ENCODE results near the gene CHTOP. TPM values are rescaled to one million over a fixed set of nuclear protein-coding genes. Genes with fewer than 3 reads are reported as not detected.
A peak's percentile ranks its signal among the peaks of the same experiment; 100 is the strongest.

The CHTOP gene
- polyA plus RNA-seq, 4 donors: 116 to 159 (median 133) TPM

DNA sequence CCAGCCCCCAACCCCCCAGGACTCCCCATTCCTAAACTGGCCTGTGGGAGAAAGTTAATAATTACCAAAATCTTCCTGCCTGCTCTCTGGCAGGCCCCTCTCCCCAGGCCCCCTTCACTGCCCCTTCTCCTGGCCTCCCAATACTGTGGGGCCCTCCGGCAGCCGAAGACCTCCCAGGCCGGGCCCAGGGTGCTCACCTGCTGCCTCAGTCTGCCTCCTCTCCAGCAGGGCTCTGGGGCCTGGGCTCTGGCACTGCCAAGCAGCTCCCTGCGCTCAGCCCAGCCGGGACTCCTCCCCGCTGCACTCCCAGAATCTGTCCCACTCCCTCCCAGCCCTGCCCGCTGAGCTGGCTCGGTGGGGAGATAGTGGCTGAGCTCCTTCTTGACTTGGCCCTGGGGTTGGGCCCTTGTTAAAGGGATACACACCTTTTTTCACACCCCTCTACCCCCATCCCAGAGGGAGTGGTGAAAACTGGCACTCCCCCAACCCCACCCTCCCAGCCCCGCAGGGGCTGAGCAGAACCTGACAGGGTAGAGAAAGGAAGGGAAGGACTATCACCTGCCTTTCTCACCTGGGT, 21.0 kb upstream of the CHTOP start, which contains the start of gene S100A16:
S100A16 (minus strand) TSS at position 383 of the 577 bp plus-strand sequence. CDS start 4,986 bp downstream, outside the sequence.
- DNase-seq (ENCODE audit: low read depth in 4 of 4, low spot score in 2 of 4): no peak

DNA sequence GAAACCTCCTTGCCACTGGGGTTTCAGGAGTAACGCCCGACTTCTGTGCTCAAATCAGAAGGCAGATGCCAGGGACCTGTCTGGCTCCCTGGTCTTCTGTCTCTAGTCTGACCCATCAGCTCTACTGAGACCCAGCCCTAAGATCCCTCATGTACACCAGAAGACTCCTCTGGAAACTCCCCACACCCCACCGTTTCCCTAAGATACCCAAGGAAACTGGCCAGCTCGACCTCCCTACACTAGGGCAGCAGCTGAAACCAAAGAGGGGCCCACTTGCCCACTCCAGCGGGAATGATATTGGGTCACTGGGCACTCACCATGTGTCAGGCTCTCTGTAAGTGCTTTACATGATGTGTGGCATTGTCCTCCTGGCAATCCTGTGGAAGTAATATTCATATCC, 20.5 kb upstream of the CHTOP start:
- no peak for DNase-seq (ENCODE audit: low read depth in 4 of 4, low spot score in 2 of 4)

DNA sequence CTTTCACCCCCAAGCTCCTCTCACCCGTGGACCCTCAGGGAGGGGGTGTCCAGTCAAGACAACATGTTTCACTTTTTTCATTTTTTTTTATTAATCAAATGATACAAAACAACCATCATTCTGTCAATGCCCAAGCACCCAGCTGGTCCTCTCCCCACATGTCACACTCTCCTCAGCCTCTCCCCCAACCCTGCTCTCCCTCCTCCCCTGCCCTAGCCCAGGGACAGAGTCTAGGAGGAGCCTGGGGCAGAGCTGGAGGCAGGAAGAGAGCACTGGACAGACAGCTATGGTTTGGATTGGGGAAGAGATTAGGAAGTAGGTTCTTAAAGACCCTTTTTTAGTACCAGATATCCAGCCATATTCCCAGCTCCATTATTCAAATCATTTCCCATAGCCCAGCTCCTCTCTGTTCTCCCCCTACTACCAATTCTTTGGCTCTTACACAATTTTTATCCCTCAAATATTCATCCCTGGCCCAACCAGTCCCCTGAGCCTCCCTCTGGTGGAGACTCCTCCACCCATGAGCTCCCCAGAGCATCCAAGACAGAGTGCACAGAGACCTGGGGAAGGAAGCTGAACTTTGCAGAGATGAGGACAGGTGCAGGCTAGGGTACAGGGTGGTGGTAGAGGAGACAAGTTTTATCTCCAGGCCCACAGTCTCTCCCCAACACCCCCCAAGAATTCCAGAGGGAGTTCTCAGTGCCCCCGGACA, 19.5 kb upstream of the CHTOP start:
- DNase-seq (ENCODE audit: low read depth in 4 of 4, low spot score in 2 of 4): no peak

DNA sequence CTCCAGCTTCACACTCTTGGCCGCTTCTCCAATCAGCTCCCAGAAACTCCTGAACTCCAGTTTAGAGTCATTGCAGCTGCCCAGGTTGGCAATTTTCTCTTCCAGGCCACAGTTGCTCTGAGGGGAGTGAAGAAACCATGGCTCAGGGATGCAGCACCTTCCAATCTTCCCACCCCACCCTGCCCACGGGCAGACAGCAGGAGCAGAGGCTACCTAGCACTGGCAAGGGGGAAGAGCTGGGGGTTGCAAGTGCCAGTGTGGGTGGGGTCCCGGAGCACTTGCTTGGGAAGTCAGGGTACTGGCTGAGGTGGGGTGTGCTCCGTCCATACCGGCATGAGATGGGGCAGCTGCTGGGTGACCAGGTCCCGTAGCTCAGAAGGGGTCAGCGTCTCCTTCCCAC, 19.0 kb upstream of the CHTOP start:
- no peak for DNase-seq (ENCODE audit: low read depth in 4 of 4, low spot score in 2 of 4)

DNA sequence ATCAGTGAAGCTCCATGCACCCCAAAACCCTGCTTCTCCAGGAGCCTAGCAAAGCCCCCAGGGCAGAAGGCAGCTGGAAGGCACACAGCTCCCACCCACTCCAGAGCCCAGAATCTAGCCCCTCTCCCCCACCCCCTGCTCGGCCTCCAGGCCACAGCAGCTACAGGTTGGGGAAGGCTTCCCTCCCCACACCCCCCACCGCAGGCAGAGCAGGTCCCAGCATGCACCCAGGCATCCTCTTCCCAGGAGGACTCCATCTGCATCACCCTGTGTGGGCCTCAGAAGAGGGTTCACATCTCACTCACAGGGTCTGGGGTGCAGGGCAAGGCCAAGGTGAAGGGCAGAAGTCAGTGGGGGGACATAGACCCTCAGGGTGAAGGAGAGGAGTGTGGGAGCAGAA, 18.5 kb upstream of the CHTOP start:
- DNase-seq (ENCODE audit: low read depth in 4 of 4, low spot score in 2 of 4): no peak

DNA sequence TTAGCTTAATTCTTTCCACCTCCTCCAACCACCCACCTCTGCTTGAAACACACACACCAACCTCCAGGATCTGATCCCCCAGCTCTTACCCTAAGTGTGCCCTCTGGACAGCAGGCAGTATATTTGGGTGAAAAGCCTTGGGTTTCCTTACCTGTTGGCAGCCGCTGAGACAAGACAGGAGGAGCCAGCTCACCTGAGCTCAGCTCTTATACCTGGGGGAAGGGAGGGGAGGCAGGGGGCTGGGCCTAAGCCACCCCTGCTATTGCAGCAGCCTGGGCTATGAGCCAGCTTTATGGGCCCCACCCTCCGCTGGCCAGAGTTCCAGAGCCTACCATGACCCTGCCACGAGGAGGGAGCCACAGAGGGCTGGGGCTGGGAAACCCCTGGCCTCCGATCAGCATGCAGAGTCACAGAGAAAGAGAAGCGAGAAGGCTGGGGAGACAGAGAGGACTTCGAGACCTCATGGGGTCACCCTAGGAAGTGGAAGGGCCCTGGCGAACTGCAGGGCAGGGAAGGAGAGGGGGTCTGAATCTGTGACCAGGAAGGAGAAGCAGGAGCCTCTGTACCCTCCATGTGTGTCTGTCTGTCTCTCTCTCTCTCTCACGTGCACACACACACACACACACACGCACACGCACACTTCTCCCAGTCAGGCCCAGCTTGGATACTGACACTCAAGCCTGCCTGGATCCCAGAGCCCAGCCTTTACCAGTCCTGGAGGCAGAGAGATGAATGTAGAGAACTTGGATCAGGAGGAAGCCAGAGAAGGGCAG, 17.5 kb upstream of the CHTOP start, which contains the start of gene S100A14:
S100A14 (minus strand) TSS at position 182 of the 773 bp plus-strand sequence. CDS start 467 bp downstream, outside the sequence.
- DNase-seq (ENCODE audit: low read depth in 4 of 4, low spot score in 2 of 4): no peak

DNA sequence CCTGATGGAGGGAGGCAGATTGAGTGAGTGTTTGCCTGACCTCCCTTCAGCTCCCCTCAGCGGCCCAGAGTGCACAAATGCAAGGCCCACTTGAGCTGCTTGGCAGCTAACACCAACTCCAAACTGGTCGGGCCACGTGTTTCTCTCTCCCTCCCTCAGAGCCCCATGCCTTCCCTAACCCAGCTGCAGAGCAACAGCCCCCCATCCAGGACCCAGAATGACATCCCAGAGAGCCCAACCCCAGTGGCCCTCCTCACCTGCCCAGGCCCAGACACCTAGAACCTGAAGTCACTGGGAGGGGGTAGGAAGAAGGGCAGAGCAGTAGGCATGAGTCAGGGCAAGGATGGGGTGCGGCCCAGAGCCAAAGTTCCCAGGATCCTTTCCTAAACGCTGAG, 17.0 kb upstream of the CHTOP start:
- no peak for DNase-seq (ENCODE audit: low read depth in 4 of 4, low spot score in 2 of 4)

DNA sequence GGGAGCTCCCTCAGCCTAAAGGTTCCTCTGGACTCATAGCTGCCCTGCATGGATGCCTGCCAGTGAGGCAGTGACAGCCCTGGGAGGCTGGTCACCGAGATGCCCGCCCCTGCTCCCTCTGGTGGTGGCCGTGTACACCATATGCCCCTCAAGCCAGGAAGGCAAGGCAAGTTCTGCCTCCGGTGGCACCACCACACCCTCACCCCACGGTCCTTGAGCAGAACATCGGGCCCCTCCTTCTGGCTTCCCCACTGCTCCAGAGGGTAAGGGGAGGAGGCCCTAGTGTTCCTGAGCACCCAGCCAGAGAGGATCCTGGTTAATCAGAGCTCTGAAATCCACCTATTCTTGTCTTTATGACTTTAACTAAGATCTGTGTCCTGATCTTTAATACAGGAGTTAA, 16.2 kb upstream of the CHTOP start:
- DNase-seq (ENCODE audit: low read depth in 4 of 4, low spot score in 2 of 4): no peak

DNA sequence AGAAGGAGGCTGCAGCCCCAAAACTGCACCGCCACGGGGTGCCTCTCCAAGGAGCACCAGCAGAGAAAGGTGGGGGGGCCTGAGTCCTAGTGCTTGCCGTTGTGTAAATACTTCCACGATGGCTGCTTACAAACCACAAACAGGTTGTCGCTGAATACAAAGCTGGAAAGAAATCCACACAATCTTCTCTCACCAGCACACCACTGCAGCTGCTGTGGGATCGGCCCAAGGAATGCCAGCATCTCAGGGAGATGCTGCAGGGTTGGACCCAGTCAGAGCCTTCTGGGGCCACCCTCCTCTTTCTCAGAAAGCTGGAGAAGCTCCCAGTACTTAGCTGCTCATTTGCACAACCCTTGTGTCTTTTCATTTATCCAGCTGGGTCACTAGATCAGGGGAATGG, 14.7 kb upstream of the CHTOP start:
- DNase-seq (ENCODE audit: low read depth in 4 of 4, low spot score in 2 of 4): no peak

DNA sequence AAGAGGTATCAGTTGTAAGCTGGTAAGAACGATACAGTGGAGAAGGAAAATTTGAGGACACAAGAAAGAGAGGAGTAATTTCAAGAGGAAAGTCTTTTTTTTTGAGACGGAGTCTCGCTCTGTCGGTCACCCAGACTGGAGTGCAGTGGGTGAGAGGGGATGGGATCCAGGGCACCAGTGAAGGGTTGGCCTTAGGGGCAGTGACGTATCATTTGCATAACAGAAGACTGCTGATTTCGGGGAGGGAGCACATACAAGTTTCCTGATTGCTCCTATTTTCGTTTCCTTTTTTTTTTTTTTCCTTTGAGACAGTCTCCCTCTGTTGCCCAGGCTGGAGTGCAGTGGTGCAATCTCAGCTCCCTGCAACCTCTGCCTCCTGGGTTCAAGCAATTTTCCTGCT, 10.8 kb upstream of the CHTOP start:
- no peak for DNase-seq (ENCODE audit: low read depth in 4 of 4, low spot score in 2 of 4)

DNA sequence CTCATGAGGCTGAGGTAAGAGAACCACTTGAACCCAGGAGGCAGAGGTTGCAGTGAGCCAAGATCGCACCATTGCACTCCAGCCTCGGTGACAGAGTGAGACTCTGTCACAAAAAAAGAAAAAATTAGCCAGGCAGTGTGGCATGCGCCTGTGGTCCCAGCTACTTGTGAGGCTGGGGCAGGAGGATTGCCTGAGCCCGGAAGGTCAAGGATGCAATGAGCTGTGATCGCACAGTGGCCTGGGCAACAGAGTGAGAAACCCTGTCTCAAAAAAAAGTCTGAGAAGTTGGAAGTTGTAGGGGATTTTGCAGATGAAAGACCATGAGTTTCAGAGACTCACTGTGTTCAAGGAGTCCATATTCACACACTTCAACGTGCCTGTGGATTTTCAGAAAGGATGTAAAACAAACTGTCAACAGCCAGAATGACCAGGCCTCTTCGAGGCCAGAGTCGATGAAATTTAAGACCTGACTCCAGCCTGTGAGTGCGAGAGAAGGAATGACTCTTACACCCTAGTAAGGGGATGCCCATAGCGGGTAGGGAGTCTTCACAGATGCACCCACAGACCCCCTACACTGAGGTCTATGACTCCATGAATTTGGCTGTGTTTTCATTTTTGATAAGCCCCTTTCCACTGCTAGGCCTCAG, 8.8 kb upstream of the CHTOP start:
- DNase-seq (ENCODE audit: low read depth in 4 of 4, low spot score in 2 of 4): no peak

DNA sequence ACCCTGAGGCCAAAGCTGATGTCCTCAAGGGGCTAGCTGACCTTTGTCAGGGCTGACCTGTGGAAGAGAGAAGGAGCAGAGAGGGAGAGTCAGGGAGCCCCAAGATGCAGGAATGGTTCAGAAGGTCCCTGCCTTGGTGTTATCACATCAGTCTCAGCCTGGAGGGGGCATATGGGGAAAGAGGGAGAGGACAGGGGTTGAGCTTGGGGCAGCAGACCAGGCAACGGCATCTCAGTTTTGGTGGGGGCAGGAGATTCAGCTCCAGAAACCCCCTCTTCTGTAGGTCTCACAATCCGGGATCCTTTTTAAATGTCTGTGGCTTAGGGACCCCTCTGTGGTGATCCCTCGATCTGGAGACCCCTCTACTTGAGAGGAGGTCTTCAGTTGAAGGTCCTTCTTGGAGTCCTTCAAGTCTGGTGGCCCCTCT, 7.4 kb upstream of the CHTOP start:
- no peak for DNase-seq (ENCODE audit: low read depth in 4 of 4, low spot score in 2 of 4)

DNA sequence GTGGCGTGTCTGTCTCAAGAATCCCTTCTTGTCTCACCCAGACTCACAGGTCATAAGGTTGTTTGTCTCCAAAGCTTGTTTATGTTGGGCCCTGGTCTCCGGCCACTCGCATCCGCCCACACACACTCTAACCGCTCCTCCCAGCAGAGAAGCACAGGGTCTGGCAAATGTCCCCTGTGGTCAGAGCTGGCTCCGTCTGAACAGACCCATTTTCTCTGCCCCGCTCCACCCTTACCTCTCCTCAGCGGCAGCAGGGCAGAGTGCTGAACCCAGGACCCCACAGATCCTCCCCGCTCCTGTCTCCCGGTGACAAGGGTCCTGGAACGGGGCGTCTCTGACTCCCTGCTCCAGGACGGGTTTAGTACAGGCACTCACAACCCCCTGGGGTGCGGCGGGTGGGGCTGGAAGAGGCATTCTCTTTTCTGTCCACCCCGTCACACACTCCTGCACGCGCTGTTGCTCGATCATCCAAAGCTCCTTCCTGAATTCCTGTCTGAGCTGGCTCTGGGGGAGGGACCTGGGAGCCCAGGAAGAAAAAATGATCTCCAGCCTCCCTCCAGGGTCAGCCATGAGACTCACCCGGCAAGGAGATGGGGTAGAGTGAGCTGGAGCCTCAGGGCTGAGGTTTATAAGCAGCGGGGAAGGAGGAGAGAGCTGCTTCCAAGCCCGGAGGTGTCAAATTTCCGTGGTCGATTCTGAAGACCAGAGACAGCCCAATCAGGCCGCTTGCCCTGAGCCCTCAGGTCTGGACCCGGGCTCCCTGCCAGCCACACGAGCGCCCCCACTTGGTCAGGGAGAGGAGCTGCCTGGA, 6.8 kb upstream of the CHTOP start, which contains the start of gene S100A13:
S100A13 (minus strand) TSS at position 602 of the 811 bp plus-strand sequence. CDS start 1,033 bp downstream, outside the sequence.
- DNase-seq (ENCODE audit: low read depth in 4 of 4, low spot score in 2 of 4): peak in 2 of 4 donors; percentile 74 to 83

DNA sequence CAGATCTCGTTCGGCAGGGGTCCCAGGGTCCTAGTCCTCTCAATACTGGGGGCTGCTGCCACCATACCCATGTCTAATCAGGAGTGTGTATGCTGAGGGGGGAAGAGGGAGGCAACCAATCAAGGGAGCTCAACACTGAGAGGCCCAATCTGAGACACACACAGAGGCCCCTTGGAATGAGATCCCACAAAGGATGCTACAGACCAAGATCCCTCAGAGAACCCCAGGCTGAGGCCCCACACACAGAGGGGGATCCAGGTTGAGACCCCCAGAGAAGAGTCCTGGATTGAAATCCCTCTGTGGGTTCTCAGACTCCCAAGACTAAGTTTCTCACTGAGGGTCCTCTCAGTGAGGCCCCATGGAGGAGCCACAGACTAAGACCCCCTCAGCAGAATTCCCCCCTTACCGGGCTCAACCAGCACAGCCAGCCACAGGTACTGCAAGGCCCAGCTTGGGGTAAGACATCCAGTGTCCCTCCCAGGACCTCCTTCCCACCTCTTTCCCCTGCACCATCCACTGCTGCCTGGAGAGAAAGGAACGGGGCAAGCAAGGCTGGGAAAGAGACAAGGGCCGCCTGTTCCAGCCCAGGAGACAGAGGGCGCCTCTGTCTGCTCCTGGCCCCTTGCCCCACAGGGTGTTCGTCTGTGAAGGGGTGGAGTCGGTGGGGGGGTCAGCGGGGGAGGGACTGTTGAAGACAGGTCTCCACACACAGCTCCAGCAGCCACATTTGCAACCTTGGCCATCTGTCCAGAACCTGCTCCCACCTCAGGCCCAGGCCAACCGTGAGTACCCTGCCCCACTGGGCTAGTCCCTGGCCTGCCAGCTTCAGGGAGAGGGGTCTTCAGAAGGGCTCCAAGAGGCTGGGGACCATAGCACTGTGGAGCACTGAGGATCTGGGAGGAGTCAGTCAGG, 5.9 kb upstream of the CHTOP start, which contains the start of gene S100A1:
S100A1 (plus strand) TSS at position 720 of the 912 bp plus-strand sequence. CDS start 2,088 bp downstream, outside the sequence.
- DNase-seq (ENCODE audit: low read depth in 4 of 4, low spot score in 2 of 4): no peak

DNA sequence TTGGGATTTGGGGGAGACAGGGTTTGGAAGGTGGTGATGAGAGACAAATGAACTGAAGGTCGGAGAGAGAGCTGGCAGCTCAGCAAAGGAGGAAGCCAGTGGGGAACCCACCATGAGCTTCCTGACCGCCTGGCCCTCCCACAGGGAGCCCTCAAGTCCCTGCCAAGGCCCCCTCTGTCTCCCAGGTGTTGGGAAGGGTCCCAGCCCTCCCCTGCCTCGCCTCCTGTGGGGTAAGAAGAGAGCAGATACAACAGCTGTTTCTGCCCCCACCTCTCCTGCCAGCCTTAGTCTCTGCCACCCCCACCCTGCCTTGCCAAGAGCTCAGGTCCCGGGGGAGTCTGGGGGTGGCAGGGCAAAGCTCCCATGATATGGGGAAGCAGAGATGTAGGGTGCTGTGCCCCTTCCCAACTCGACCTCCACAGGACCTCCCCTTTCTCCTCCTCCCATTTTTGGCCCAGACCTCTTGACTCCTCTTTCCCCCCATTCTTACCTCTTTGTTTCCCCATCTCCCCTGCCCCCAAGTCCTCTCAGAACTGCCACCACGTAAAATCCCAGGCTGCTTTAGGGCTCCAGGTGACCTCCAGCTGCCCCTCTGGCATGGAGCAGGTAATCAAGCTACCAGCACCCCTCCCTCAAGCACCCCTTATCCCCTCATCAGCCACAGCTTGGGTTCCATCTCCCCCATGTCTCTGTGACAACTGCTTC, 5.1 kb upstream of the CHTOP start:
- DNase-seq (ENCODE audit: low read depth in 4 of 4, low spot score in 2 of 4): no peak

DNA sequence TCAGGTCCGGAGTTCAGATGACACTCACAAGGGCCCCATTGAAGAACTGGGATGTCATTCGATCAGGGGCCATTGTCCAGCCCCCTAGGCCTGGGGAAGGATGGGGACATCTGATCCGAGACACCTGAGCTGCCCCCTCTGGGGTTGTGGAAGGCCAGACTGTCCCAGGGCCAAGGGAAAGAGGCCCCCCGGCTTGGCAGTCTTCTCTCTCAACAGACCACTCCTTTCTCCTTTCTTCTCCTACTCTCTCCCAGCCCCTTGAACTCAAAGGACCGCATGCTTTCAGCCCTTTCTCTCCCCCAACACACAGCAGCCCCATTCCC, 4.6 kb upstream of the CHTOP start:
- no peak for DNase-seq (ENCODE audit: low read depth in 4 of 4, low spot score in 2 of 4)

DNA sequence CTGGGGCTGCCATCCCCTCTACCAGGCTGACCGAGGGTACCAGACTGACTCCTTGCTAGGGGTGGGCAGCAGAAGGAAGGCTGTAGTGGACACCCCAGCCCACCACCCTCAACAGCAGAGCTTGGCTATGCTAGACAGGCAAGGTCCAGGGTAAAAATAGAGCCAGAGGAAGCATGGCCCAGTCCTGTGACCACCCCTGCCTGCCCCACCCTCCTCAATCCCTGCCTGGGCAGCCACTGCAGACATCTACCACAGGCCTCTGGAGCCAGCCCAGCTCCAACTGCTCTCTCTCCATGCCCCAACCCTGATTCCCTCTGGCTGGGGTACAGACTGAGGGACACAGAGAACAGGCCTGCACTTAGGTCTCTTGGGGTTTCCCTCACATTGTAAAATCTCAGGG, 3.9 kb upstream of the CHTOP start:
- DNase-seq (ENCODE audit: low read depth in 4 of 4, low spot score in 2 of 4): no peak

DNA sequence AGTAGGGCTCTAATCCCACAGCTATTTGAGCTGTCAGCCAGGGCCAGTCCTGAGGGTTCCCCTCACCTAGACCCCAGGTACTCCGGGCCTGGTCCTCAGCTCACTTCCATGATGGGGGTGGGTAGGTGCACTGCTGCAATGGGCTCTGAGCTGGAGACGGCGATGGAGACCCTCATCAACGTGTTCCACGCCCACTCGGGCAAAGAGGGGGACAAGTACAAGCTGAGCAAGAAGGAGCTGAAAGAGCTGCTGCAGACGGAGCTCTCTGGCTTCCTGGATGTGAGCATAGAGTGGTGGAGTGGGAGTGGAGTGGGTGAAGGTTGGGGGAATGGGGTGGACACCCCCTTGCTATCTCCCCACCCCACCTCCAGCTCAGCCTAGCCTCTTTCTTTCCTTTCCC, 3.5 kb upstream of the CHTOP start:
- DNase-seq (ENCODE audit: low read depth in 4 of 4, low spot score in 2 of 4): no peak

All from left renal cortex interstitium (tissue), 4 donors.